ENCODE data around the gene DEFB132. TPM values are rescaled to one million over a fixed set of nuclear protein-coding genes. Genes with fewer than 3 reads are reported as not detected.

Gene DEFB132, protein sequence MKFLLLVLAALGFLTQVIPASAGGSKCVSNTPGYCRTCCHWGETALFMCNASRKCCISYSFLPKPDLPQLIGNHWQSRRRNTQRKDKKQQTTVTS
- not detected for total RNA-seq
- polyA plus RNA-seq, result not detected

DNA sequence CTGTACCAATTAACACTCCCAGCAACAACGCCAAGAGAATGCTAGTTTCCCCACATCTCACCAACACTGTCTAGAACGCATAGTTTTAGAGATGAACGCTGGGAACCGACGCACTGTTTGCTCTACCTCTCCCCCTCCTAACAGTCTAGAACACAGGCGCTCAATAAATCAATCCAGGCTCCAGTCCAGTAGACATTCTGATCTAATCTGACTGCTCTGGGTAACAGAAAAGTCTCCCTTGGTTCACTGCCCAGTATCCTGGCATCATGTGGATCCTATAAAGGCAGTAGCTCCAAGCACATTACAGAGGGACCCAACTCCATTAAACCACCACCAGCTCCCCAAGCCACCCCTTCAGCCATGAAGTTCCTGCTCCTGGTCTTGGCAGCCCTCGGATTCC is at the start of gene DEFB132:
DEFB132 (plus strand) TSS at position 306 of the 400 bp plus-strand sequence; CDS start at position 361, 55 bp downstream.
- Histone ChIP-seq H3K36me3 (ENCODE audit: control insufficient read depth, insufficient read depth, low read length) (no peaks in the 10 kb centered on the region), H3K27ac (ENCODE audit: insufficient read depth, low read length, poor library complexity, severe bottlenecking) (no peak within 1 kb of the TSS), H3K4me1 (ENCODE audit: control insufficient read depth, insufficient read depth, low read length, poor library complexity, severe bottlenecking) (peaks cover 5% of the 10 kb centered on the region), H3K4me3 (ENCODE audit: low read depth, low read length) (peak within 1 kb of the TSS; percentile 13), H3K27me3 (ENCODE audit: control insufficient read depth, insufficient read depth, low read length) (no peaks in the 10 kb centered on the region), H3K9me3 (ENCODE audit: control insufficient read depth in 2 of 2, low read length in 2 of 2) (no peaks in the 10 kb centered on the region)
- peak within 1 kb of the TSS in 1 of 4 donors; percentile 56 for H3K4me3 Mint-ChIP-seq
- H3K36me3 Mint-ChIP-seq, result no peaks in the 10 kb centered on the region
- no peak for DNase-seq
- peak within 1 kb of the TSS in 2 of 3 donors; percentile 63 to 65 for H3K27ac Mint-ChIP-seq
- no peaks in the 10 kb centered on the region for H3K9me3 Mint-ChIP-seq
- H3K27me3 Mint-ChIP-seq, result no peaks in the 10 kb centered on the region
- peaks cover 5 to 21% (median 11%) of the 10 kb centered on the region in 4 donors for H3K4me1 Mint-ChIP-seq
- ATAC-seq (ENCODE audit: low read depth in 2 of 2), result no peak

DNA sequence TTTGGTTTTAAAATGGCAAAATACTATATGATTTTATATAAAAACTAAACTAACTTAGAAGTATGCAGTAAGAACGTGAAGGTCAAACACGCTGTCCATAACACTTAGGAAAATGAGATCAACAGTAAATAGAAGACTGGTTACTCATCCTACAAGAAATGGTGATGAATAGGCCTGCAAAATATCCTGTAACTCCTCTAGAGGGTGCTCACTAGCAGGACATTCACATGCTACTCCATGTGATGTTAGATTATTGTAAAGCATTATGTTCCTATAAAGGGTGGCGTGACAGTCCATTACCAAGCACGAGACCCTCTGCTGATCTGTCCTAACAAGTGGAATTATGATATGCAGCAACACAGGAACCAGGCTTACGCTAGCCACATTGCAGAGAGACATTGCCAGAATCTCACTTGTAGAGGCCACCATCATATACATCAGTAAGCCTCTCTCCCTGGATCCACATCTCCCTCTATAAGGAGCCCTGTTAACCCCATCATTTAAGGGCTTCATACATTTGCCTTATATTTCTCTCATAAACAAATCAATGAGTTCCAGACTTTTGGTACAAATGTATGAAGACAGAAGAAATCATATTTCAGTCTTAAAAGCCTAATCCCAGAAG is 48.5 kb upstream of the DEFB132 start:
- peaks cover 7% of the 10 kb centered on the region for H3K27me3 ChIP-seq (ENCODE audit: control insufficient read depth, insufficient read depth, low read length)
- no peaks in the 10 kb centered on the region for H3K9me3 ChIP-seq (ENCODE audit: control insufficient read depth in 2 of 2, low read length in 2 of 2)
- H3K4me3 Mint-ChIP-seq, result no peak overlapping the region
- H3K36me3 ChIP-seq (ENCODE audit: control insufficient read depth, insufficient read depth, low read length), result no peaks in the 10 kb centered on the region
- peaks cover 0 to 1% (median 0%) of the 10 kb centered on the region in 7 donors for H3K9me3 Mint-ChIP-seq
- peak; percentile 57 to 77 for ATAC-seq (ENCODE audit: low read depth in 2 of 2)
- peaks cover 37% of the 10 kb centered on the region for H3K27me3 Mint-ChIP-seq
- H3K36me3 Mint-ChIP-seq, result no peaks in the 10 kb centered on the region
- DNase-seq, result peak in 2 of 3 donors; percentile 54 to 64
- H3K4me3 ChIP-seq (ENCODE audit: low read depth, low read length), result no peak overlapping the region
- no peaks in the 10 kb centered on the region for H3K4me1 Mint-ChIP-seq
- peak overlapping the region in 1 of 3 donors; percentile 25 for H3K27ac Mint-ChIP-seq
- no peak overlapping the region for H3K27ac ChIP-seq (ENCODE audit: insufficient read depth, low read length, poor library complexity, severe bottlenecking)
- no peaks in the 10 kb centered on the region for H3K4me1 ChIP-seq (ENCODE audit: control insufficient read depth, insufficient read depth, low read length, poor library complexity, severe bottlenecking)

DNA sequence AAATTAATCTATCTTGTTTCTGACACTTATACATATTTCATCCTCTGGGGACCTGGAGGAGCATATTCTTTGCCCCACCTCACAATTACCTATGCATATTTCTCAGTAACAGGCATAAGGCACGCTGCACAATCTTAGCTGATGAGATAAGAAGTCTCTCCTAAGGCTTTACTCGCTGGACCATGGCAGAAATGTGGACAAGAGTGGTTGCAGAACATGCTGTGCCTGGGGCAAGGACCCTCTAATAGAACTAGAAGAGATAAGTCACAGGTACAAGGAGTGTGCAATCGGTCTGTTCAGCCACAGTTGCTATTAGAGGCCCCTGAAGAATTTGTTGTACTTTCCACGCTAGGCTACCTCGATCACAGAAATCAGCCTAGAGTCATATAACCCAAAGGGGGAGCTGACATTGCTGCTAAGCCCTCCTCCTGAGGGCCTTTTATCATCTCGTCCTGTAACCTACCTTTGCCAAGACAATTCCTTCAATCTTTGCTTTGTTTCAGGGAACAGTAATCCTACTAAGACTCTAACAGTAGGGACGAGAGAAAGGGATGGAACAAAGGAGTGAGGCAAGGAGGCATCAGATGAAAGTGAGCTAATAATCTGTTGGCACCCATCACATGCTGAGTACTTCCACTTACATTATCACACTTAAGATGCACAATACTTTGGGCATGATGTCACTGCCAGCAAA is 46.6 kb upstream of the DEFB132 start:
- Histone ChIP-seq H3K4me1 (ENCODE audit: control insufficient read depth, insufficient read depth, low read length, poor library complexity, severe bottlenecking) (no peaks in the 10 kb centered on the region), H3K36me3 (ENCODE audit: control insufficient read depth, insufficient read depth, low read length) (no peaks in the 10 kb centered on the region), H3K9me3 (ENCODE audit: control insufficient read depth in 2 of 2, low read length in 2 of 2) (no peaks in the 10 kb centered on the region), H3K27ac (ENCODE audit: insufficient read depth, low read length, poor library complexity, severe bottlenecking) (no peak overlapping the region), H3K27me3 (ENCODE audit: control insufficient read depth, insufficient read depth, low read length) (peaks cover 8% of the 10 kb centered on the region), H3K4me3 (ENCODE audit: low read depth, low read length) (no peak overlapping the region)
- H3K4me3 Mint-ChIP-seq, result no peak overlapping the region
- H3K9me3 Mint-ChIP-seq, result no peaks in the 10 kb centered on the region
- no peak for ATAC-seq (ENCODE audit: low read depth in 2 of 2)
- no peaks in the 10 kb centered on the region for H3K36me3 Mint-ChIP-seq
- DNase-seq, result no peak
- H3K27ac Mint-ChIP-seq, result no peak overlapping the region
- no peaks in the 10 kb centered on the region for H3K4me1 Mint-ChIP-seq
- peaks cover 31% of the 10 kb centered on the region for H3K27me3 Mint-ChIP-seq

DNA sequence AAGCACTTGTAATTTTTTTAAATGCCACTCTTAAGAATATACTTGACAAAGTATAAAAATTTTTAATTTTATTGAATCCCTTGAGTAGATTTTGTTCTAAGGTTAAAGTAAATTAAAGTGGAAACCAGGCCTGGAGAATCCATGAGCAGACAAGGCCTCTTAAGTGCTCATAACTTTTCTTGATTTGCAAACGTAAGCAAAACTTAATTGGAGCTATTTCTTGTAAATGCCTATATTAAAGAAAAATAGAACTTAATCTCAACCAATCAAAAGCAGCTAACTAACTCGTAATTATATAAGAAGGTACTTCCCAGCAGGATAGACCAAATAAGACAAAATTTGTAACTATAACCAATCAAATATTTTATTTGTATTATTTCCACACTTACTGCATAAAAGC is 43.1 kb upstream of the DEFB132 start:
- Mint-ChIP-seq H3K27ac (no peak overlapping the region), H3K4me3 (no peak overlapping the region), H3K27me3 (peaks cover 52% of the 10 kb centered on the region), H3K4me1 (no peaks in the 10 kb centered on the region), H3K36me3 (no peaks in the 10 kb centered on the region), H3K9me3 (peaks cover 0 to 1% (median 0%) of the 10 kb centered on the region in 7 donors)
- no peaks in the 10 kb centered on the region for H3K36me3 ChIP-seq (ENCODE audit: control insufficient read depth, insufficient read depth, low read length)
- H3K9me3 ChIP-seq (ENCODE audit: control insufficient read depth in 2 of 2, low read length in 2 of 2), result no peaks in the 10 kb centered on the region
- H3K4me1 ChIP-seq (ENCODE audit: control insufficient read depth, insufficient read depth, low read length, poor library complexity, severe bottlenecking), result no peaks in the 10 kb centered on the region
- DNase-seq, result no peak
- H3K4me3 ChIP-seq (ENCODE audit: low read depth, low read length), result no peak overlapping the region
- no peak for ATAC-seq (ENCODE audit: low read depth in 2 of 2)
- H3K27me3 ChIP-seq (ENCODE audit: control insufficient read depth, insufficient read depth, low read length), result peaks cover 18% of the 10 kb centered on the region
- H3K27ac ChIP-seq (ENCODE audit: insufficient read depth, low read length, poor library complexity, severe bottlenecking), result no peak overlapping the region

DNA sequence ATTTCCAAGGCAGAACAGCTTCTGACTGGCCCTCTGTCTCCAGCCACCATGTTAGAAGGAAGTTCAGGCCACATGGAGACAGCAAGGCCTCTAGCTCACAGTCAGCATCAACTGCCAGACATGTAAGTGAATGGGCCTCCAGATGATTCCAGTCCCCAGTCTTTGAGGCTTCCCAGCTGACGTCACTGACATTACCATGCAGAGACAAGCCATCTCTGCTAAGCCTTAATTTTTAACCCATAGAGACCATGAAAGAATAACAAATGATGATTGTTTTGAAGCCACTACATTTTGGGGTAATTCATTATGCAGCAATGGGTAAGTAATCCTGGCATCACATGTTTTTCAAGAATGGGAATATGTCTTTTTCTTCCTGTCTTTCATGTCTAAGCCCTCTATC is 41.7 kb upstream of the DEFB132 start:
- H3K4me3 ChIP-seq (ENCODE audit: low read depth, low read length), result no peak overlapping the region
- Mint-ChIP-seq H3K9me3 (peaks cover 0 to 4% (median 0%) of the 10 kb centered on the region in 7 donors), H3K4me1 (no peaks in the 10 kb centered on the region), H3K27me3 (peaks cover 61% of the 10 kb centered on the region), H3K36me3 (no peaks in the 10 kb centered on the region), H3K4me3 (no peak overlapping the region), H3K27ac (no peak overlapping the region)
- no peaks in the 10 kb centered on the region for H3K4me1 ChIP-seq (ENCODE audit: control insufficient read depth, insufficient read depth, low read length, poor library complexity, severe bottlenecking)
- DNase-seq (no peak), ATAC-seq (ENCODE audit: low read depth in 2 of 2) (no peak)
- no peaks in the 10 kb centered on the region for H3K36me3 ChIP-seq (ENCODE audit: control insufficient read depth, insufficient read depth, low read length)
- no peak overlapping the region for H3K27ac ChIP-seq (ENCODE audit: insufficient read depth, low read length, poor library complexity, severe bottlenecking)
- H3K9me3 ChIP-seq (ENCODE audit: control insufficient read depth in 2 of 2, low read length in 2 of 2), result no peaks in the 10 kb centered on the region
- peaks cover 21% of the 10 kb centered on the region for H3K27me3 ChIP-seq (ENCODE audit: control insufficient read depth, insufficient read depth, low read length)

DNA sequence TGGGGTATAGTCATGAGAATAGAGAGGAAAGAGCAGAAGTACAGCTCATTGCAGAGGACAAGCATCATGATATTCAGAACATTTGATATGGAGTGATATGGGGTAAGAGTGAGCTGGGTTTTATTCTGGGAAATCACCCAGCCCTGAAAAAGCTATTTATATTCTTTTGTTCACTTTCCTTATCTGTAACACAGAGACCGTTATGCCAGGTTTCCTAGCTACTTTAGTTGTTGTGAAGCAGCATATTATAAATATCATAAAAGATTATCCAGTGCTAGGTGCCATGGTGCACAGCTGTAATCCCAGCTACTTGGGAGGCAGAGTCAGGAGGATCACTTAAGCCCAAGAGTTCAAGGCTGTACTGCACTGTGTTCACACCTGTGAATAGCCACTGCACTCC is 40.3 kb upstream of the DEFB132 start:
- Histone ChIP-seq H3K9me3 (ENCODE audit: control insufficient read depth in 2 of 2, low read length in 2 of 2) (no peaks in the 10 kb centered on the region), H3K36me3 (ENCODE audit: control insufficient read depth, insufficient read depth, low read length) (no peaks in the 10 kb centered on the region), H3K27ac (ENCODE audit: insufficient read depth, low read length, poor library complexity, severe bottlenecking) (no peak overlapping the region), H3K4me1 (ENCODE audit: control insufficient read depth, insufficient read depth, low read length, poor library complexity, severe bottlenecking) (no peaks in the 10 kb centered on the region), H3K4me3 (ENCODE audit: low read depth, low read length) (no peak overlapping the region), H3K27me3 (ENCODE audit: control insufficient read depth, insufficient read depth, low read length) (peaks cover 21% of the 10 kb centered on the region)
- H3K4me3 Mint-ChIP-seq, result no peak overlapping the region
- DNase-seq (no peak), ATAC-seq (ENCODE audit: low read depth in 2 of 2) (no peak)
- H3K27ac Mint-ChIP-seq, result no peak overlapping the region
- peaks cover 0 to 4% (median 0%) of the 10 kb centered on the region in 7 donors for H3K9me3 Mint-ChIP-seq
- H3K36me3 Mint-ChIP-seq, result no peaks in the 10 kb centered on the region
- no peaks in the 10 kb centered on the region for H3K4me1 Mint-ChIP-seq
- H3K27me3 Mint-ChIP-seq, result peaks cover 67% of the 10 kb centered on the region

DNA sequence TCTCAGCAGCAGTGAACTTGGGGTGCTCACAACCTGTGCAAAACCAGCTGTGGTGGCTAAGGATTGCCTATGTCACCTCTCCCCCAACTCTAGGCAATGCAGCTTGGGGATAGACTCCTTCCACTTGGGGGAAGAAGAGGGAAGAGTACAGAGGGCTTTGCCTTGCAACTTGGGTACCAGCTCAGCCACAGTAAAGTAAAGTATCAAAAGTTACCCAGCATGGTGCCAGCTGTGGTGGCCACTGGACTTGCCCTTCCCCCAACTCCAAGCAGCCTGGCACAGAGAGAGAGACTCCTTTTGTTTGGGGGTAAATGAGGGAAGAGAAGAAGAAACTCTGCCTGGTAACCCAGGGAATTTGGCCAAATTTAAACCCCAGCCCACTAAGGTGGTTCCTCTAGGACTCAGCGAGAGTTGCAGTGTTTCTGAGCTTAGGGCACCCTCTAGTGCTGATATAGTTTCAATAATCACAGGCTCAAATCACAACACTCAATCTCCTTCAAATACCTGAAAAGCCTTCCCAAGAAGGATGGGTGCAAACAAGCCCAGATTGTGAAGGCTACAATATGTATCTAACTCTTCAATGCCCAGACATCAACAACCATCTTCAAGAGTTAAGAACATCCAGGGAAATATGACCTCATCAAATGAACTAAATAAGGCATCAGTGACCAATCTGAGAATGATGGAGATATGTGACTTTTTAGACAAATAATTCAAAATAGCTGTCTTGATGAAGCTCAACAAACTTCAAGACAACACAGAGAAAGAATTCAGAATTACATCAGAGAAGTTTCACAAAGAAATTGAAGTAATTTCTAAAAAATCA is 38.0 kb upstream of the DEFB132 start:
- Histone ChIP-seq H3K36me3 (ENCODE audit: control insufficient read depth, insufficient read depth, low read length) (no peaks in the 10 kb centered on the region), H3K4me3 (ENCODE audit: low read depth, low read length) (no peak overlapping the region), H3K27me3 (ENCODE audit: control insufficient read depth, insufficient read depth, low read length) (peaks cover 27% of the 10 kb centered on the region), H3K4me1 (ENCODE audit: control insufficient read depth, insufficient read depth, low read length, poor library complexity, severe bottlenecking) (no peaks in the 10 kb centered on the region), H3K27ac (ENCODE audit: insufficient read depth, low read length, poor library complexity, severe bottlenecking) (no peak overlapping the region), H3K9me3 (ENCODE audit: control insufficient read depth in 2 of 2, low read length in 2 of 2) (no peaks in the 10 kb centered on the region)
- Mint-ChIP-seq H3K9me3 (peaks cover 0 to 4% (median 0%) of the 10 kb centered on the region in 7 donors), H3K27ac (no peak overlapping the region), H3K4me3 (no peak overlapping the region), H3K36me3 (no peaks in the 10 kb centered on the region), H3K4me1 (no peaks in the 10 kb centered on the region), H3K27me3 (peaks cover 67% of the 10 kb centered on the region)
- no peak for ATAC-seq (ENCODE audit: low read depth in 2 of 2)
- peak in 1 of 3 donors; percentile 17 for DNase-seq

All from CD4-positive, CD25-positive, alpha-beta regulatory T cell (primary cell).